Kidney (tissue), 14 donors: ENCODE measurements around the gene GABRB2. TPM values are rescaled to one million over a fixed set of nuclear protein-coding genes. Genes with fewer than 3 reads are reported as not detected.

Source experiments
- DNase-seq, 5 donors: peaks; one replicate each; pipeline ENCODE4 v3.0.0-alpha.2; 2013 to 2020
- FAIRE-seq: peaks from 2 replicates; lab custom pipeline; 2012; peaks lifted over from hg19 to GRCh38; lab: Jason Lieb, UNC
- H3K27ac ChIP-seq, 2 donors: one replicate each; pipeline ENCODE4 v1.7.0; 2013; ENCODE audit warnings: low read depth in 2 of 2, low read length in 2 of 2, inconsistent platforms in 1 of 2
- H3K27me3 ChIP-seq: one replicate; pipeline ENCODE4 v1.7.1; 2013; ENCODE audit warnings: low read length, inconsistent platforms; ENCODE audit not compliant: control insufficient read depth, insufficient read depth
- H3K36me3 ChIP-seq, 3 donors: one replicate each; pipeline versions ENCODE4 v1.7.0 to v1.7.1; 2013; ENCODE audit warnings: low read length in 3 of 3, control low read depth in 1 of 3, inconsistent platforms in 1 of 3; ENCODE audit not compliant: insufficient read depth in 3 of 3, control insufficient read depth in 2 of 3
- H3K4me1 ChIP-seq, 3 donors: one replicate each; pipeline versions ENCODE4 v1.7.0 to v1.7.1; 2013; ENCODE audit warnings: low read length in 3 of 3, inconsistent platforms in 1 of 3, low read depth in 1 of 3; ENCODE audit not compliant: control insufficient read depth in 2 of 3, insufficient read depth in 2 of 3
- H3K4me3 ChIP-seq, 3 donors: one replicate each; pipeline versions ENCODE4 v1.7.0 to v1.8.1; 2013; ENCODE audit warnings: low read length in 3 of 3, control low read depth in 1 of 3, inconsistent platforms in 1 of 3
- H3K9ac ChIP-seq, 3 donors: one replicate each; pipeline versions ENCODE4 v1.7.0 to v1.7.1; 2013; ENCODE audit warnings: low read length in 3 of 3, control low read depth in 1 of 3, inconsistent platforms in 1 of 3
- H3K9me3 ChIP-seq, 3 donors: one replicate each; pipeline versions ENCODE4 v1.7.0 to v1.7.1; 2013; ENCODE audit warnings: low read length in 3 of 3, control low read depth in 1 of 3, inconsistent platforms in 1 of 3; ENCODE audit not compliant: control insufficient read depth in 2 of 3, insufficient read depth in 1 of 3
- CTCF ChIP-seq: IDR thresholded peaks from 3 replicates; pipeline ENCODE4 v1.5.1; 2012; ENCODE audit warnings: mild to moderate bottlenecking, moderate library complexity, borderline replicate concordance; ENCODE audit not compliant: insufficient read depth; ENCODE audit errors: extremely low read depth
- intact Hi-C: fragments of 100-400 bp; cut with DNase I; formaldehyde crosslinking; loops from one replicate; pipeline ENCODE4 v1.11.1; 2022
- polyA plus RNA-seq: library from polyadenylated mRNA; stranded (reverse); fragments of 350-450 nt; fragmentation: Illumina TruSeq; extraction: RNeasy Lipid Tissue Mini Kit (QIAGEN cat#74804); gene quantifications from one replicate; pipeline ENCODE4 v1.2.3, GENCODE V29; 2014; ENCODE audit warnings: low read depth, low replicate concordance; ENCODE audit not compliant: insufficient read depth
- total RNA-seq: library from RNA; stranded (reverse); fragmentation: NEBNext Ultra II Directional; extraction: Animal tissue kit (Norgen Biotek cat#: 25700); gene quantifications from one replicate; pipeline ENCODE4 v1.2.1, GENCODE V29; 2021
- donor health status: control.
- donor health status: control.
- donor health status: control.
- donor health status: control.
- donor health status: control.
- donor health status: DM: yes; HTN: yes; CAD: no.
- donor health status: Normal renal cell carcinoma (clear cell type).

GABRB2 gene
- total and polyA plus RNA-seq, 2 donors from 2014 or later: 0.90 to 4.4 TPM

DNA sequence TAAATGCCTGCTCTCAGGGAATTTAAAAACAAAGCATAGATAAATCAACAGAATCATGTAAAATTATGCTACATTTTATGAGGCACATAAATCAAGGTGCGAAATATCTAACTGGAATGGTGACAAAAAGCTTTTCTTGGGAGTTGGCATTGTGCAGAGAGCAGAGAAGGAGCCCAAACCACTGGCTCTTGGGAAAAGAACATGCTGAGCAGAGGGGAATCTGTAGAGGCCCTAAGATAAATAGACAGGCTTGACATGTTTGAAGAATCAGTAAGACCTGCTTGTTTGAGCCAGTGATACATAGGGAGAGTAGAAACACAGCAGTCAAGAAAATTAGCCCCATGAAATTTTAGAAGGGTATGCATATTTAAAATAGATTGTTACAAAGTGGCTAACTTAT, 85.8 kb downstream of the GABRB2 start:
- intact Hi-C loops: no loop called here
- Histone ChIP-seq H3K27ac (no peak overlapping the region), H3K4me3 (no peak overlapping the region), H3K27me3 (no peaks in the 10 kb centered on the region), H3K9me3 (no peaks in the 10 kb centered on the region), H3K4me1 (no peaks in the 10 kb centered on the region), H3K36me3 (no peaks in the 10 kb centered on the region), H3K9ac (no peak overlapping the region)
- DNase-seq (no peak), FAIRE-seq (no peak)
- TF ChIP-seq CTCF: no peak

- intact Hi-C loops: no loop called here
- Histone ChIP-seq H3K27me3 (no peaks in the 10 kb centered on the region), H3K4me1 (no peaks in the 10 kb centered on the region), H3K9ac (no peak overlapping the region), H3K27ac (no peak overlapping the region), H3K36me3 (no peaks in the 10 kb centered on the region), H3K9me3 (no peaks in the 10 kb centered on the region), H3K4me3 (no peak overlapping the region)
- FAIRE-seq: no peak
- no peak for TF ChIP-seq CTCF
- DNase-seq: no peak
Observed at GRCh38 chr5:161446655-161447054, 99.9 kb downstream of the GABRB2 start.

GRCh38 chr5:161442471-161442870, 104.1 kb downstream of the GABRB2 start:
- H3K36me3 ChIP-seq: no peaks in the 10 kb centered on the region
- no peaks in the 10 kb centered on the region for H3K4me1 ChIP-seq
- H3K27ac ChIP-seq: no peak overlapping the region
- H3K9ac ChIP-seq: no peak overlapping the region
- no peaks in the 10 kb centered on the region for H3K27me3 ChIP-seq
- DNase-seq (no peak), FAIRE-seq (no peak)
- no peaks in the 10 kb centered on the region for H3K9me3 ChIP-seq
- intact Hi-C loops: no loop called here
- H3K4me3 ChIP-seq: no peak overlapping the region
- TF ChIP-seq CTCF: no peak

DNA sequence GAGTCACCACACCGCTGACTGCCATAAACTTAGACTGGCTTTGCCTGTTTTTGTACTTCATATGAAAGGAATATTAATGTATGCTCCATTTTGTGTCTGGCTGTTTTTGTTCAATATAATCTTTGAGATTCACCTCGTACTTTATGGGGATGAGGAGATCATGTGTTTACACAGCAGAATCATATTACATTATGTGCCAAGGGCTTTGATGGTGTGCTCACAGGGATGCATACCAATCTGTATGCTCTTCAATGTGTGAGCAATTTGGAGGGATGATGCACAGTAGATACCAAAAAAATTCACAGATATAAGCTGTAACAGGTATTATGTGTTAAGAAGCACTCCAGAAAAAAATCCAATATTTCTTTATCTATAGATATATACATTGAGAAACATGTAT, 113.7 kb downstream of the GABRB2 start:
- Histone ChIP-seq H3K9me3 (no peaks in the 10 kb centered on the region), H3K27me3 (no peaks in the 10 kb centered on the region), H3K9ac (no peak overlapping the region), H3K4me1 (no peaks in the 10 kb centered on the region), H3K27ac (no peak overlapping the region), H3K4me3 (no peak overlapping the region), H3K36me3 (no peaks in the 10 kb centered on the region)
- FAIRE-seq (no peak), DNase-seq (no peak)
- intact Hi-C loops: no loop called here
- TF ChIP-seq CTCF: no peak
